ENCODE measurements around the gene TNS1.

TNS1 gene

DNA sequence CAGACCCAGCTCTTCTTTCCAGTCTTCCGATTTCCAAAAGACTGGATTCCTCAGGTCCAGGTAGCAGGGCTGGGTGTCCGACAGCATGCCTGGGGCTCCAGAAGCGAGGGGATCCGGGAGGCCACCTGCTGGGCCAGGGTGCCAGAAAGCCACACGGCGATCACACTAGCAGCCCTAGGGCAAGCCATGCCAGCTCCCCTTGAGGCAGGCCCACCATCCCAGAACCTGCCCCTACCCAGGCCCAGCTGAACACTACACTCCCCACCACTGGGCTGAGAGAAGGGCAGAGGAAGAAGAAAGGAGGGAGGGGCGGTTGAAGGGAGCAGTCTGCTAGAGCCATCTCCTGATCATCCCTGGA, 163.1 kb downstream of the TNS1 start:
- DNase-seq: no peak

DNA sequence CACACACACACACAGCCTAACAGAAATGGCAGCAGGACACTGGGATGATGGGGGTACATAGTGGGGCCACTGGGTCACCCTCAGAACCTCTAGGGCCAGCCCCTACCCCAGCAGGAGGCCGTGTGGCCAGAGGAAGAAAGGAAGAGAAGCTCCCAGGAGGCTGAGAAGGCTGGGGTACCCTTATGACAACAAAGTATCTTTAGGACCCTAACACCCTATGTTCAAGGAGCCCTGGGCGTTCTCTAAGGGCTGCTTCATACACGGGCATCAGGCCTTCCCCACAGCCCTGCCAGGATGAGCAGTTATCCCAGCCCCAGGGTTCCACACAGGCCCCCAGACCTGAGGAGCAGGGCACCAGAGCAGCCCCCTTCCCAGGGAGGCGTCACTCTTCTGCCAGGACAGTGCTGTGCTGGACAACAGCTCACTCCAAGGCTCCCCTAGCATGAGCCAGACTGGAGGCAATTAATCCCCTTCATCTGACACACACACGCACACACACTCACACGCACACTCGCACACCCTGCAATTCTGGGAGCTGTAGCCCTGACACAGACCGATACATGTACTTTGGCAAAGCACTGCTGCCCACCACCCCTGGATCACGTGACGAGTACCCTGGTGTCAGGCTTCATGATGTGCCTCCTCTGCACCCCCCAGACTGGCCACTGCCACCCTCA, 163.6 kb downstream of the TNS1 start:
- DNase-seq: no peak

DNA sequence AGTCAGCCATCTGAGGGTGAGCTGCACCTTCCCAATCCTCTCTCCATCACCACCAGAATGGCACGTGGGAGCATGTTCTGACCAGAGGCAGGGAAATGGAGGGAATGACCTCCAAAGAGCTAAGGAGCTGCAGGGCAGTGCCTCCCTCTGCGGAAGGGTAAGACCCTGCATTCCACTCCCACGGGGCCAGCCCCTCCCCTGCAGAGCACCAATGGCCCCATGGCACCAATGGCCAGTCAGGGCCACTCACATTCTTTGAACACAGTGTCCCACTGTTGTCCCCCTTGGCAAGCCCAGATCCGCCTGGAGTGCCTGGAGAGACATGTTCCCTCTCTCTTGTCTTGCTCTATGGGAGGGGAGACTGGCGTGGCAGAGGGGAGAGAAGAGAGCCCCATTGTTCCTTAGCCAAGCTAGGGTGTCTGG, 164.4 kb downstream of the TNS1 start:
- no peak for DNase-seq

DNA sequence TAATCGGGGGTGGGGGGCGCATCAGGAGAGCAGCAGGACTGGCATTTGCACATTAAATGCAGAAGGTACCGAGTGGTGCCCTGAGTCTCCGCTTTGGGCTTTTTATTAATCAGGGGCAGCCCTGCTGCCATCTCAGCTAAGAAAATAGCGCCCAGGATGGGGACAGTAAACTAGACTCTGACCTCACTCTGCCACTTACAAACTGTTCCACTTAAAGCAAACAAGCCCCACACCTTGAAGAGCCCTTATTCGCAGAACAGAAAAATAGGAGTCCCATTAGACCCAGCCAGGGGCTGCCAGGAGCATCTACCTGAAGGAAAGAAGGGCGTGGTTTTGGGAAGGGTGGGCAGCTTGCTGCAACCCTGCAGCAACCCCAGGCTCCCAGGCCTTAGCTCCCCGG, 165.3 kb downstream of the TNS1 start:
- no peak for DNase-seq

DNA sequence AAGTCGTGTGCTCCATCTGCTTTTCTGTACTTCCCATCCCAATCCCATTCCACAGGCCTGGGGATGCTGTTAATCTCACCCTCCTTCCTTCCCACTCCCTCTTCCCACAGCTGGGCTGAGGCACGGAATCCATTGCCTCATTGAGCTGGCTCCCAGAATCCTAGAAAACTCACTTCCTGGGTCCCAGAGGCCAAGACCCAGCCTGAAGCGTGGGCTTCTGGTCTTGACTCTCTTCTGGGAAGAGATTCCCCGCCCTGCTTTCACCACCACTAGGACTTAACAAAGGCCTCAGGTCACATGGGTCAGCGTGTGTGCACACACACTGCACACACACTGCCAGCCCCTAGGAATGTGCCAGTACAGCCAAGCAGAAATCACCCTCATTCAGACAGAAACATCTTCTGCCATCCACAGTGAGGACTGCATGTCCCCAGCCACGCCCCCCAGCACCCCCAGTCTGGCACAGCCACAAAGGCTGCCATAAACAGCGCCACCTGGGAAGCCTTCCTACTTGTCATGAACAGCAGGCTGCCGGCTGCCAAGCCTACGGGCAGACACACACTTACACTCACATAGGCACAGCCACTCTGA, 165.8 kb downstream of the TNS1 start:
- DNase-seq: no peak

DNA sequence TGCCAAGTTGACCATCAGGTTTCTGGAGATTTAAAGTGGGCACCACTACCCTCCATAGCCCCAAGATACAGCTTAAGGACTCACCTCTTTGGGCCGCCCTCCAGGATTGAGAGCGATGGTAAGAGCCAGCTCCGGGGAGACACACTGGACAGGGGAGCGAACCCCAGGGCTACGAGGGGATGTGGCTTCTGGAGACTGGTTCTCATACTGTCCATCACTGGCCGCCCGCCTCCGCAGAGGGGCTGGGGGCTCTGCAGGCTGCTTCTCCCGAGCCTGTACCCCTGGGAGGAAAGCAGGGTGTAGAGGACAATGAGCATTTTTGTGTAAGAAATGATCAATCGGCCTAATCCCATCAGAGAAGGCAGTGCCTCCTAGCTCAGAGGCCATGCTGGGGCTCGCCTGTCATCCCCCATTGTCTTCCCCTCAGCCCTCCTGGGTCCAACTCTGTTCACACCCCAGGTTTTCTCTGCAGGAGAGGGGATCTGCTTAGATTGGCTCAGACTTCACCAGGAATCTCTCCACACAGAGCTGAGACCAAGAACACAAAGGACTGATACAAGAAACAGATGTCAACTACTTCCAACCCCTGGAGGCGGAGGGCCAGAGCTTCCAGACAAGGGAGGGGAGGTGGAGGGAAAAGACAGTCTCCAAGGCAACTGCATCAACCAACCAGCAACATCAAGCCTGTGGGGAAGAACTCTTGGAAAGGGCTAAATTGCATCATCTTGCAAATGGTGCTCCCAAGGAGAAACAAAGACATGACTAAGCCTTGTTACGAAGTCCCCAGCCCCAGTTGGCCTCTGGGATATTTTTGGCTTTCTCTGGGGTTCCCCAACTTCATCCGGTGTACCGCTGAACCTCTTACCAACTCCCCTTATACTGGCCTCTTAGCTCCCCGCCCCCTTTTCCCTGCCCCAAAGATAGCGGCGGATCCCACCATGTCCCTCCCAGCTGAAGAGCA, 166.6 kb downstream of the TNS1 start:
- no peak for DNase-seq

DNA sequence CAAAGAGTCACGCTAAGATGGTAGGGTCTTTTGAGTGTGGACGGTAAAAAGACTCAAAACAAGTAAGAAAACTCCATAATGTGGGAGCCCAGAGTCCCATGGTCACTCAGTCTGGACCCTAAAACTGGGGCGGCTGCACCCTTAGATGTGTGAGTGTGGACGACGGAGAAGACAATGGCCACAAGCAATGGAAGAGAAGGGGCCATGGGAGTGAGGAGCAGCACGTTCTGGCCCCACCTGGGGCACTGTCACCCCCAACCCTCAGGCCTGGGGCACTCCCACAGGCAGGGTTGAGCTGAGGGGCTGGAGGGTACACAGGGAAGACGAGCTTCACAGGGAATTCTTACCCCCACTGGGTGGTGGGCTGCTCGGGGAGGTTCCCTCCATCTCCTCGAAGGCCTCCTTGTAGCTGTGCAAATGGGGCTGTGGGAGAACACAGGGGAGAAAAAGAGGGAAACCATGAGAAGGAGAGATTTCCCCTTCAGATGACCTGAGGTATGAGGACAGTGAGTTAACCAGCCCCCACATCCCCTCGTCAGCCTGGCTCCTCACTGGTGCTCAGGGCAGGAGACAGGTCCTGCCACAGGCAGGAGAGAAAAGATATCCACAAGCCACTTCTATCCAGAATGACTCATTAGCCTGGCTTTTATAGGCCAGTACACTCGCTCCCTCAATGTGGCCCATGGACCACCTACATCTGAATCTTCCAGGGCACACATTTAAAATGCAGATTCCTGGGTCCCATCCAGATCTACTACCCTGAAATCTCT, 167.9 kb downstream of the TNS1 start:
- DNase-seq: no peak

DNA sequence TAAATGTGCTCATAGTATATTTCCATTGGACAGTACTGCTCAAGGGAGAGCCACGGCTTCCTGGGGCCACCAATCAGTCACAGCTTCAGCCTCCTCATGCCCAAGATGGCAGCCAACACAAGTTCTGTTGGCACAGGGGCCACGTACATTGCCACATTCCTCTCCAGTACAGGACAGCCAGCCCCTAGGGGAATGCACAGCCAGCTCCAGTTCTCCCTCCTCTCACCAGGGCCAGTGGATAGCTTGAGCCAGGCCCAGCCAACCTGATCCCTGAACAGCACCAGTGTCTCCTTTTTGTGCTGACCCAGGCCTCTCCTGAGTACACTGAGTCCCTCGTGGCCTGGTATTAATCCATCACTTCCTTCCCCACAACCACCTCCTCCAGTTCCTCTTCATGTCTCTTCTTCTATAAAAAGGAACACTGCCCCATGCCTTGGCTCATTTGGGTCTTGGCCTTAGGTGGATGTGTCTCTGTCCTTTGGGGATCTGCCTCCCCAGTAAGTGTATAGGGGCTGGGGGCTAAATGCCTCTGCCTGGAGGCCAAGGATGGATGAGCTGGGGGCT, 168.7 kb downstream of the TNS1 start:
- no peak for DNase-seq

DNA sequence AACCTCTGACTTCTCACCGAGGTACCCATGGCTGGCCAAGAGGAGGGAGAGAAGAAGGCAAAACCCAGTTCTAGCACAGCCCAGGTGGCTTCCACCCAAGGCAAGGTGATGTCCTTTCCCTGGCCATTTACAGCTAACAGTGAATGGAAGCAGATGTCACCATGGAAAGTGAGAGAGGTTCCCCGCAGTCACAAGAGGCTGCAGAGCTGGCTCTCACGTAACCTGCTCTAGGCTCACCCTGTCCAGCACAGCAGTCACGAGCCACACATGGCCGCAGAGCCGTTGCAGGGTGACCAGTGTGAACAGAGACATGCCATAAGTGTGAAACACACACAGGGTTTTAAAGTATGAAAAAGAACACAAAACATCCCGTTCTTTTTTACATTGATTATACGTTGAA, 169.4 kb downstream of the TNS1 start:
- no peak for DNase-seq

DNA sequence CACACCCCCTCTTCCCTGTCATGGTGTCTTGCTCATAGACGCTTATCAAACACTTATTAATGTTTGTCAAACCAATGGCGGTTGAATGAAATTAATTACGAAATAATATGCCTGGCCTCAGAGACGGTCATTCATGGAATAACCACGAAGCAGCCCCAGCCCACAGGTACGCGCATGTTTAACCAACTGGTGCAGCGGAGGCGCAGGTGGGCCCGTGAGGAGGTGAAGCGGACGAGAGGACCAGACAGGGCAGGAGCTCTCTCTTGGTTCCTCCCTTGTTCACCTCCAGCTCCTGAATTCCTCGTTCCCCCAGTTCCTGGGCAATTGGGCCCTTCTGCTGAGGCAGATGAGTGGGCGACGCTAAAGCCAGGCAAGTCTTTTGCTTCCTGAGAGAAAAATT, 169.8 kb downstream of the TNS1 start:
- no peak for DNase-seq

DNA sequence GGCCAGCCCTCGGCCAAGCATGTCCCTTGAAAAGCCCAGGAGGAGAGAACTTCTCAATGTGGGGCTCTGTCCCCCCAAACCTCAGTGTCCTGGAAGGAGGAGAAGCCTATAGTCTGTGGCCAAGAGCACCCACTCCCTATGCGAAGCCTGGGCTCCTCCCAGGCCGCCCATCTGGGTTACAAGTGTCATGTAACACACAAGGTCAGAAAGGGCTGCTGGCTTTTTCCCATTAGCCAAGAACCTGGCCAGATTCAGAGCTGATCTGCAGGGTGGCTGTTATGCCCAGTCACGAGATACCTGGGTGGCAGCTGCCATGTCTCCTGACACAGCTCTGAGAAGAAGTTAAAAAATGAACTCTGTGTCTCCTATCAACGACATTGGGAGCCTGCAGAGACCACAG, 170.7 kb downstream of the TNS1 start:
- no peak for DNase-seq

DNA sequence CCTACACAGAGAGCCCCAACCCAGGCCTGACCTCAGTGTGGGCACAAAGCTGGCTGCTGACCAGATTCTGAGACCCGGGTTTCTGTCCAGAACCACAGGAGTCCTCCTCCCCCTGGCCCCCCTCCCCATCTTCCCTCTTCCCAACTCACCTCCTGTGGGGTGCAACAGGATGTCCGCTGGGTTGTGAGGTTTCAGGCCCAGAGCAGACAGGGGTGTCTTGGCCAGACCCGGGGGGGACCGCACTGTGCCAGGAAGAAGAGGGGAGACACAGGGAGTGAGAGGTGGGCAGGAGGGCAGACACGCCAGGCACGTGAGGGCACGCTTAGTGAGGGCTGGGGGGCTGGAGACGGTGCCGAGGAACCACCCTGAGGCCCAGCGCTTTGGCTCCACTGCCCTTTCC, 171.5 kb downstream of the TNS1 start:
- DNase-seq: no peak

DNA sequence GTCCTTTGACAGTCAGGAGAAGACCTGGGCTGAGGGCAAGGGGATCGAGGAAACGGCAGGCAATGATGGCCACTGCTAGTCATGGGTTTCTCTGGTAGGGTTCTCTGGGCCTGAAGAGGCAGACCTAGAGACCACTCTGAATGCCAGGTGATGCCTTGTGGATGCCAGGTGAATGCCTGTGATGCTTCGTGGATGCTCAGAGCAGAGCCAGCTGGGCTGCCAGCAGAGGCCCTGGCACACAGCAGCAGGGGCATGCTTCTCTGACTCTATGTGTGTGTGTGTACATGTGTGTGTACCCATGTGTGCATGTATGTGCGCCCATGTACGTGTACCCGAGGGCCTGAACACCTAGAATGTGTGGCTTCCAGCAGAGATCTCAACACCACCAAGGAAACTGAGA, 172.0 kb downstream of the TNS1 start:
- no peak for DNase-seq

DNA sequence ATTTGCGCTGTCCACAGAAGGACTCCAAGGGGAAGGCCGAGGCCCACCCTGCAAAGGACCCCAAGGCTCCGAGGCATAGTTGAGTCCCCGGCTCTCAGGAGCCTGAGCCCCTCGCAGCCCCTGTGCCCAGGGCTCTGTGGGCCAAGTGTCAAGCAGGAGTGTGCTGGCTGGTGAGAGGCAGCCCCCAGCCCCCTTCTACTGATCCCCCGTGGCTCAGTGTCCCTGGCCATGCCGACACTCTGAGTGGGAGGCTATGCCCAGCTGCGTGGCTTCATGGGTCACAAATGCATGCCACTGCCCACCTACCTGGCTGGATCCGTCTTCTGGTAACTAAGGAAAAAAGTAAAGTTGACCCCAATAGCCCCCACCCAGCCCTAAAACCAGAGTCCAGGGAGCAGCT, 172.7 kb downstream of the TNS1 start:
- no peak for DNase-seq

DNA sequence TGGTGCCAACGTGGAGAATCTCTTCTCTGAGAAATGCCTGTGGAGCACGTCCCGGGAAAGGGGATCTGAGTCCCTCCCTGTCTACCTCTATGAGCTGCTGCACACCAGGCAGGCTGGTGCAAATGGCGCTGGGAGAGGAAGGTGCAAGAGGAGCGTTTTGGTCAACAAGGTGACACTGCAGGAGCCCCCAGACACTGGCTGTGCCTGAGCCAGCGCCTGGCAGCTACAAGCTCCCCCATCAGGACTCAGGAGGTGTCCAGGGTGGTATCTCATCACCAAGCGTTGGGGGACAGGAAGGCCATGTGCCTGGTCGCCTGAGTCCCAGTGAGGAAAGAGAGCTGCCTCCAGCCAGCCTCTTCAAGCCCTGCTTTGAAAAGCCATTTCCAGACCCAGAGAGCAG, 173.4 kb downstream of the TNS1 start:
- DNase-seq: no peak

DNA sequence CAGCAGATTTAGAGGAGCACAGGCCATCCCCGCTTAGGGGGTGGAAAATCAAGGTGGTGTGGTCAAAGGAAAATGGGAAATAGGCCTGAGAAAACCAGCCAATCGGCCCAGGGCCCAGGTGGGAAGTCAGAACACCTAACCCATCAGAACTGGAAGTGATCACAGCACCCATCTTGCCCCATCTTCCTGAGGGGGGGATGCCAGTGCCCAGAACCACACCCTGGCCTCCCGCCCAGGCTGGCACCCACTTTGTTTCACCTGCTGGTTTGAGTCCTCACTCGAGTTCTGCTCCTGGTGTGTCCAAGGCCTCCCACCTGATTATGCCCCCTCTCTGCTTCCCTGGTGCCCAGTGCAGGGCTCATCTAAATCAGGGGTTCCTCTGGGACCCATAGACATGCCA, 174.5 kb downstream of the TNS1 start:
- DNase-seq: no peak

DNA sequence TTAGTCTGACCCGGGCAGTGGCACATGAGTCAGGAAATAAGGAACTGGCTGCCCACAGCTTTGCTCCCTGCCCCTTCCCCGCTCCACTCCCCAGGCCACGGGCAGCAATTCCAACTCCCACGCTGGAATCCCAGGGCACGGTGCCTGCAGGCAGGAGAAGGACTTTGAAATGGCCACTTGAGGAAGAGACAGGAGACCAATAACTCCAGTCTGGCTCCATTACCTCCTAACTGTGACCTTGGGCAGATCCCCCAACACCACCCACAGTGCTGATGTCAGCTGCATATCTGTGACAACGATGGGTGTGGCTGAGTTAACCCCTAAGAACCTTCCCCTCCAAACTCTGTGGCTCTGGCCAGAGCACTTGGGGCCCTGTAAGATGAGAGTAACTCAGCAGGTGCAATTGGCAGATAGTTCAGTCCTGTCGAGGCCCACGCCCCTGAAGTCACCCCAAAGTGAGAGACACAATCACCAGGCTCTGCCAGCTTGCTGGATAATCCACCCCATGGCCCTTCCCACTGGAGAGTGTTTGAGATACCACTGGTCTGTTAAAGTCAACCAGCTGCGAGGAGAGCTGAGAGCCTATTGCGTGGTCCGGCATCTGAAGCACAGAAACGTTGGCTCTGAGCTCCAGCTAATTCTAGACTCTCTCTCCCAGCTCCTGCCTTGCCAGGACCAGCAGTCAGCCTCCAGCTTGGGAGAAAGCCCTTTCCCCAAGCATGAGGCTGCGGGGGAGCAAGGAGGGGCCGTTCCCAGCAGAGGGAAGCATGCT, 175.2 kb downstream of the TNS1 start:
- no peak for DNase-seq

DNA sequence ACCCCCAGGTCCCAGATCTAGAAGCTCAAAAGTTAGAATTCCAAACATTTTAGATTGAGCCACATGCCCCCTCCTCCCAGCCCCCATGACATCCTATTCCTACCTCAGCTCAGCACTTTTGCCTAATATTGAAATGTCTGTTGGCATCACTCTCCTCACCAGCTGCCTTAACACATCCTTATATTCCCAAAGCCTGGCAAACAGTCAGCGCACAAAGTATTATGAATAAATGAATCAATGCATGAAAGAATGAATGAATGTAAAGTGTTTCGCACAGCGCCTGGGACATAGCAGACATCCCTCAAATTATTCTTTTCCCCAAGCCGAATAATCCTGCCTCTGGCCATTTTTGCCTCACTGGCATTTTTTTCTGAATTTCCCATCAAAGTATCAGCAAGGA, 175.8 kb downstream of the TNS1 start:
- DNase-seq: no peak

DNA sequence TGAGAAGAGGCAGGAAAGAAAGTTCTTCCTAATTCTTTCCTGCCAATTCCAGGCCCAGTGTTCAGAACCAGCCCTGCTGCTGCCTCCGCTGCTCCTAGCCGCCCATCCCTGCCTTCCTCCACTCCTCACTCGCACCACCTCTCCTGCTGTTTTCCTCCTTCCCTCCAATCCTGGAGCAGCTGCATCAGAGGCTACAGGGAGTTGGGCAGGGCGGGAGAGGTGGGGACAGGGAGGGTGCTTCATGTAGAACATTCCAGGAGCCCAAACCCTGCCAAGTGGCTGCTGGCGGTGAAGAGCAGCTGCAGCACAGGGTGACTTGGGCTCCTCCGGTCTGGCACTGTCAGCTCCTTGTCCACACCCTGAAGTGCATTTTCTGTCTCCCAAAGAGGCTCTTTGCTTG, 176.3 kb downstream of the TNS1 start:
- DNase-seq: no peak

DNA sequence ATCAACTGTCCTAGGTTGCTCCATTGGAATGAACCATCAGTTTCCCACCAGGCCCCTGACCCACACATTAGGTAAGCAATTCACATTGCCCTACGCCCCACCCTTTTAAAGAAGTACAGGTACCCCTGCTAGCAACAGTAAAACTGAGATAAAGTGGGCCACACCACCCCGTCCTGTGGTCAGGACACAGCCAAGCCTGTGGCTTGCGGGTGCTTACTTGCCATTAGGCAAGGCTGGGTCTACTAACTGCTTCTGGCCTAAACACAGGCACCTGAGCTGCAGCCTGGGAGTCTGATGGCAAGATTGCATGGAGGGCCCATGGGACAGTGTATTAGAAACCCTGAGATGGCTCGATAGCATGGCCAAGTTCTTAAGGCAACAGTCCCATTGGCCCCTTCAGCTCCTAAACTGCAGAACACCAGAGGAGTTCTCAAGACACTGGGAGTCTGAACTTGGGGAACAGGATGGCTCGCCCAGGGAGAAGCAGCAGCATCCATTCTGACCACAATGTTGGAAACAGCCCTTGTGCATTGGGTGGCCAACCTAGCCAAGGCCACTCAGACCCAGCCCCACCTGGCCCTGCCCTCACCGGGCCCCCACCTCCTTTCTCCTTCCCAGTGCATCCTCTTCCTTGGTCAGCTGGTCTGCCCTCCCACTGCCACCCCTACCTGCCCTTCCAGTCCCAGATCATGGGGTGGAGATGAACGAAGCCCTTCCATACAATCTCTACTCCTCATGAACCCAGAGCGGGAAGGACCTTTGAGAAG, 177.1 kb downstream of the TNS1 start:
- DNase-seq: no peak

DNA sequence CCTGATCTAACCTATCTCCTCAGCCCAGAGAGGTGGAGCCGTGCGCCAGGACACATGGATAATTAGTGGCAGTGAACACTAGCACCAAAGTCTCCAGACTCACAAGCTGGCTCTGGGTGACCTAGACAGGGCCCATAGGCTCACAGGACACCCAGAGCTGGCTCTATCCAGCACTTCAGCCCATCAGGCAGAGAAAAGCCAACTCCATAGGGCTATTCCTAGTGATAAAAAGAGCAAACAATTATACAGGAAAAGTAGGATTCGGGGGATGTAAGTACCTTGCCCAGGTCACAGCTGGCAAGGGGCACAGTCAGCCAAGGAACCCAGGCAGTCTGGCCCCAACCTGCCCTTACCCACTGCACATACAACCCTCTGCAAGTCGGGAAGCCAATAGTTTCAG, 178.6 kb downstream of the TNS1 start:
- DNase-seq: no peak

Measured in activated CD4-positive, alpha-beta T cell treated with anti-CD3 and anti-CD28 coated beads for 4 hours (primary cell).